HL-60 (cell line): ENCODE results near the gene ARHGAP11A.

Experiments
- CTCF ChIP-seq: IDR thresholded peaks from one replicate; pipeline ENCODE4 v1.5.1; 2011; ENCODE audit warnings: low read length, control low read depth, inconsistent platforms; ENCODE audit not compliant: insufficient read depth
- GABPA ChIP-seq: IDR thresholded peaks from 2 replicates; pipeline ENCODE4 v1.6.1; 2012; ENCODE audit warnings: low read depth
- POLR2AphosphoS5 ChIP-seq: IDR thresholded peaks from 2 replicates; pipeline ENCODE4 v1.6.1; 2012; ENCODE audit warnings: low read depth
- REST ChIP-seq: IDR thresholded peaks from 2 replicates; pipeline ENCODE4 v1.6.1; 2012; ENCODE audit warnings: low read depth; ENCODE audit not compliant: insufficient replicate concordance

- TF ChIP-seq CTCF = no peak
- TF ChIP-seq GABPA = no peak
- no peak for TF ChIP-seq POLR2AphosphoS5
- no peak for TF ChIP-seq REST
Measured at GRCh38 chr15:32637704-32638103, 22.4 kb downstream of the ARHGAP11A start.
